Activated T-cell treated with anti-CD3 and anti-CD28 coated beads, Interleukin-2, amount 50 U/mL, for 24 hours (primary cell): ENCODE results near the gene TXNL1.
"Not testable (repeated sequence)": the region's sequence is repeated elsewhere in the genome, so short reads cannot be mapped to it uniquely, and the experiment has no call there.

Source experiments
- DNase-seq: peaks from one replicate; pipeline ENCODE4 v3.0.0-alpha.2; 2020
- H3K27ac Mint-ChIP-seq: 2 replicates; pipeline ENCODE4 v1.8.0; 2020; ENCODE audit warnings: mild to moderate bottlenecking, mixed read lengths
- H3K27me3 Mint-ChIP-seq: 2 replicates; pipeline ENCODE4 v1.8.0; 2020; ENCODE audit warnings: mixed read lengths
- H3K36me3 Mint-ChIP-seq: 2 replicates; pipeline ENCODE4 v1.8.0; 2020; ENCODE audit warnings: low read depth, mixed read lengths
- H3K4me1 Mint-ChIP-seq: 2 replicates; pipeline ENCODE4 v1.8.0; 2020; ENCODE audit warnings: low read depth, mixed read lengths
- H3K4me3 Mint-ChIP-seq: 2 replicates; pipeline ENCODE4 v1.8.0; 2020; ENCODE audit warnings: mild to moderate bottlenecking, moderate library complexity, mixed read lengths
- H3K9me3 Mint-ChIP-seq: 2 replicates; pipeline ENCODE4 v1.8.0; 2020; ENCODE audit warnings: mixed read lengths

The TXNL1 gene

GRCh38 chr18:56632070-56633022 lies 6.0 kb downstream of the TXNL1 start:
- H3K27me3 Mint-ChIP-seq: no peaks in the 10 kb centered on the region
- H3K4me3 Mint-ChIP-seq: no peak overlapping the region
- H3K27ac Mint-ChIP-seq: no peak overlapping the region
- no peaks in the 10 kb centered on the region for H3K9me3 Mint-ChIP-seq
- H3K36me3 Mint-ChIP-seq: peaks cover 90% of the 10 kb centered on the region
- peaks cover 82% of the 10 kb centered on the region for H3K4me1 Mint-ChIP-seq
- no peak for DNase-seq

GRCh38 chr18:56627991-56628390 lies 10.4 kb downstream of the TXNL1 start:
- Mint-ChIP-seq H3K4me3 (no peak overlapping the region), H3K36me3 (peaks cover 90% of the 10 kb centered on the region), H3K27me3 (no peaks in the 10 kb centered on the region), H3K27ac (no peak overlapping the region), H3K4me1 (peaks cover 64% of the 10 kb centered on the region), H3K9me3 (no peaks in the 10 kb centered on the region)
- DNase-seq: no peak

DNA sequence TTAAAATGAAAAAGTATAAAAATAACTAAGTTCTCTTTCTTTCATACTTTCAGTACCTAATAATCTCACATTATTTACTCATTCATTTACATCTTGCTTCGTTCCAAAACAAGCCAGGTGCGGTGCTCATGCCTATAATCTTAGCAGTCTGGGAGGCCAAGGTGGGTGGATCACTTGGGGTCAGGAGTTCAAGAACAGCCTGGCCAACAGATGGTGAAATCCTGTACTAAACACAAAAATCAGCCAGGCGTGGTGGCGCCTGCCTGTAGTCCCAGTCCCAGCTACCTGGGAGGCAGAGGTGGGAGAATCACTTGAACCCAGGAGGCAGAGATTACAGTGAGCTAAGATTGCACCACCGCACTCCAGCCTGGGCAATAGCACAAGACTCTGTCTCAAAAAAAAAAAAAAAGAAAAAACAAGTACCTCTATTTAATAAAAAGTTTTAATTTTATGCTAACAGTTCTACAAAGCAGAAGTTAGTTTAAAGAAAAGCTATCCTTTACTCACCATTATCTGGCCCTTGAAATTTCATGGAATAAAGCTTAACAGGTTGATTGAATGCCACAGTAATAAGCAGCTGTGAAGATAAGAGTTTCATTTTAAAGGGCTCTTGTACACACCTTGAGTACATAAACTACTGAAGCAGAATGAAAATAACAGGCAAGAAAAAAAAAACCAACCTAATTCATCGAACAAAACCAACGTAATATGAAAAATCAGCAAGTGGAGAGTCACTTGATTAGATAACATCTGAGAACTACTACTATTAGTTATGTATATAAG lies 22.5 kb downstream of the TXNL1 start:
- Mint-ChIP-seq H3K4me3 (no peak overlapping the region), H3K27ac (no peak overlapping the region), H3K4me1 (peaks cover 2% of the 10 kb centered on the region), H3K27me3 (no peaks in the 10 kb centered on the region), H3K36me3 (peaks cover 88% of the 10 kb centered on the region), H3K9me3 (no peaks in the 10 kb centered on the region)
- no peak for DNase-seq

DNA sequence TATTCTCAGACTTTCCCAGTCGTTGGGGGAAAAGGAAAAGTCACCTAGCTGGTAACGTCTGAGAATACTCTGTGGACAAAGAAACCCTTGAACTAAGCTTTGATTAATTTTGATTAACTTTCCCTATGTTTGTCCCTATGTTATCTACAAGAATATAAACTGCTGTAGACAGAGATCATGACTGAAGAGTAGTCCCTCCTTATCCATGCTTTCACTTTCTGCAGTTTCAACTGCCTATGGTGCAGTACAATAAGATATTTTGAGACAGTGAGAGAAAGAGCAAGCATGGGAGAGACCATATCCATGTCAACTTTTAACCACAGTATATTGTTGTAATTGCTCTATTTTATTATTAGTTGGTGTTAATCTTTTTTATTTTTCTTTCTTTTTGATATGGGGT lies 31.8 kb downstream of the TXNL1 start:
- Mint-ChIP-seq H3K9me3 (no peaks in the 10 kb centered on the region), H3K27me3 (no peaks in the 10 kb centered on the region), H3K27ac (no peak overlapping the region), H3K4me3 (no peak overlapping the region), H3K36me3 (peaks cover 79% of the 10 kb centered on the region), H3K4me1 (no peaks in the 10 kb centered on the region)
- DNase-seq: no peak

GRCh38 chr18:56598422-56598821 lies 40.0 kb downstream of the TXNL1 start:
- DNase-seq: no peak
- H3K4me1 Mint-ChIP-seq: no peaks in the 10 kb centered on the region

DNA sequence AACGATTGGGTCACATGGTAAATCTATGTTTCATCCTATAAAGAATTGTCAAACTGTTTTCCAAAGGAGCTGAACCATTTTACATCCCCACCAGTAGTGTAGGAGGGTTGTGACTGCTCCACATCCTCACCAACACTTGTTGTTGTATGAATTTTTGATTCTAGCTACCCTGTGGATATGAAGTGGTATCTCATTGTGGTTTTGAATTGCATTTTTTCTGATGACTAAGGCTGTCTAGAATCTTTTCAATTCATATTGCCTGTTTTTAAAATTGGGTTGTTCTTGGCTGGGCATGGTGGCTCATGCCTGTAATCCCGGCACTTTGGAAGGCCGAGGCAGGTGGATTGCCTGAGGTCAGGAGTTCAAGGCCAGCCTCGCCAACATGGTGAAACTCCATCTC lies 44.5 kb downstream of the TXNL1 start:
- Mint-ChIP-seq H3K9me3 (peaks cover 9% of the 10 kb centered on the region), H3K4me3 (no peak overlapping the region), H3K4me1 (no peaks in the 10 kb centered on the region), H3K27ac (no peak overlapping the region), H3K27me3 (no peaks in the 10 kb centered on the region), H3K36me3 (no peaks in the 10 kb centered on the region)
- no peak for DNase-seq

More at GRCh38 chr18:56598422-56598821, 40.0 kb downstream of the TXNL1 start:
- no peak overlapping the region for H3K27ac Mint-ChIP-seq
- peaks cover 16% of the 10 kb centered on the region for H3K36me3 Mint-ChIP-seq
- no peaks in the 10 kb centered on the region for H3K27me3 Mint-ChIP-seq
- peaks cover 9% of the 10 kb centered on the region for H3K9me3 Mint-ChIP-seq
- no peak overlapping the region for H3K4me3 Mint-ChIP-seq

DNA sequence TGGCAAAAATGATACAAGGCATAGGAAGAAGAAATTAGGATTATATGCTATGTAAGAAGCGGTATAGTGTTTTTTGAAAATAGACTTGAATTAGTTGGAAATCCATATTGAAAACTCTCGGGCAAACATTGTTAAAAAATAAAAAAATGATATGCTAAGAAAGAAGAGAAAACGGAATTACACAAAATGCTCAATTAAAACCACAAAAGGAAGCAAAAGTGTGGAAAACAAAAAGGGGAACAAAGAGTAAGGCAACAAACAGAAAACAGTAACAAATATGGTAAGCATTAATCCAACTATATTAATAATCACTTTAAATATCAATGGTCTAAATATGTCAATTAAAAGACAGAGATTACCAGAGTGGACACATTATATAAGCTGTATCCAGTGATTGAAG lies 58.4 kb downstream of the TXNL1 start:
- Mint-ChIP-seq H3K4me1 (no peaks in the 10 kb centered on the region), H3K36me3 (no peaks in the 10 kb centered on the region), H3K9me3 (no peaks in the 10 kb centered on the region), H3K27me3 (peaks cover 24% of the 10 kb centered on the region), H3K27ac (no peak overlapping the region), H3K4me3 (no peak overlapping the region)
- DNase-seq: no peak

DNA sequence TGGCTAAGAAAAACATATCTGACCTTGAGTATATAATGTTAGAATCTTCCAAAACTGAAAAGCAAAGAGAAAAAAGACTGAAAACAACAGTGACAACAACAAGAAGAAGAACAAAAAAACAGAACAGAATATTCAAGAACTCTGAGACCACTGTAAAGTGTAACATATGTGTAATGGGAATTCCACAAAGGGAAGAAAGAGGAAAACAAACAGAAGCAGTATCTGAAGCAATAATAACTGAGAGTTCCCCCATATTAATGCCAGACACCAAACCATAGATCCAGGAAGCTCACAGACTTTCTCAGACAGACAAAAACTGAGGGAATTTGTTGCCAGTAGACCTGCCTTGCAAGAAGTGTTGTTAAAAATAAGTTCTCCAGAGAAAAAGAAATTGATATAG lies 58.9 kb downstream of the TXNL1 start:
- no peaks in the 10 kb centered on the region for H3K36me3 Mint-ChIP-seq
- H3K4me3 Mint-ChIP-seq: no peak overlapping the region
- peaks cover 24% of the 10 kb centered on the region for H3K27me3 Mint-ChIP-seq
- H3K27ac Mint-ChIP-seq: no peak overlapping the region
- H3K9me3 Mint-ChIP-seq: no peaks in the 10 kb centered on the region
- H3K4me1 Mint-ChIP-seq: no peaks in the 10 kb centered on the region
- no peak for DNase-seq

DNA sequence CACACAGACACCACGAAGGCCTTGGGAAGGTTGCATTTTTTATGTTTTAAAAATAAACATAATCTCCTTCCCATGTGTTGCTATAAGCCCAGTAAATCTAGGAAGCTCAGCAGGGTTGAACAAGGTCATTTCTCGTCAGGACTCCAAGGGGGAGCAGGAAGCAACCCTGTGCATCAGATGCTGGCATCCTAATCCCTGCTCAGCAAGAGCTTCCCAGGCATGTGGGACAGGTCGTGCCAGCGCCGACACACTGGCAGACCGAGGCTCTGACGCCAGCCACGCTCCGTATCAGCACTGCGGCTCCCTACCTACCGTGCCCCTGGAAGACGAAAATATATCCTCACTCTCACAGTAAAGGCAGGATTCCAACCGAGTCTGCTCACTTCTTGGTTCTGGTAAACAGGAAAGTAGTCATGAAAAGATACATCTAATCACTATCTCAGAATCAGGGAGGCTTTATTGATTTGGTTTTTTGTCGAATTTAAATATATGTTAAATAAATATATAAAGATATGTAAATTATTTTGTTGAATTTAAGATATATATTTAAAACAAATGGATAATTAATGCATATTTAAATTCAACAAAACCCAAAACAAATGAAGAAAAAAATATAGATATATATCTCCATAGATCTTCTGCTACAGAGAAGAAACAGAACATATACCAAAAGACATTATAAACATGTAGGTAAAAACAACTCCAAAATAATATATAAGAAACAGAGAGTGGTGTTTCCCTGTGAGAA lies 61.4 kb downstream of the TXNL1 start:
- no peak overlapping the region for H3K4me3 Mint-ChIP-seq
- H3K9me3 Mint-ChIP-seq: no peaks in the 10 kb centered on the region
- no peaks in the 10 kb centered on the region for H3K4me1 Mint-ChIP-seq
- H3K27me3 Mint-ChIP-seq: peaks cover 24% of the 10 kb centered on the region
- no peak overlapping the region for H3K27ac Mint-ChIP-seq
- no peak for DNase-seq
- H3K36me3 Mint-ChIP-seq: no peaks in the 10 kb centered on the region

- DNase-seq: no peak
- Mint-ChIP-seq H3K36me3 (no peaks in the 10 kb centered on the region), H3K27me3 (peaks cover 24% of the 10 kb centered on the region), H3K27ac (no peak overlapping the region), H3K9me3 (no peaks in the 10 kb centered on the region), H3K4me3 (no peak overlapping the region), H3K4me1 (no peaks in the 10 kb centered on the region)
Observed at GRCh38 chr18:56575819-56576663, 62.4 kb downstream of the TXNL1 start.

DNA sequence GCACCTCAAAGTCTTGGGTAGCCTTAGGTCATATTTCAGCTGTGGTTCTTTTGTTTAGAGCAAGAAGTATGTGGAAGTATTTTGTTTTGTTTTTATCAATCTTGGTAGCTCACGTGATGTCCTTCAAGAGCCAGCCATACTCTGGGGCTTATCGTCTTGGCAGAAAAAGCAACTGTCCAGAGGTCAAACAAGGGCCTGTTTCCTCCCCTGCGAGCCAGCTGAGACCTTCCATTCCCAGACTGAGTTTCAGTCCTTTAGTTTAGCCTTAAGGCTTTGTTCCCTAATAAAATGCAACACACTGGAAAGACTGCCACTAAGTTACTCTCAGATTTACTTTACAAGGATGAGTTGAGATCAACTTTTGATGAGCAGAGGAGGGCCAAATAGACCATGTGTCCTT lies 63.5 kb downstream of the TXNL1 start:
- DNase-seq: no peak
- H3K9me3 Mint-ChIP-seq: no peaks in the 10 kb centered on the region
- H3K27me3 Mint-ChIP-seq: peaks cover 27% of the 10 kb centered on the region
- no peak overlapping the region for H3K4me3 Mint-ChIP-seq
- H3K27ac Mint-ChIP-seq: no peak overlapping the region
- H3K4me1 Mint-ChIP-seq: no peaks in the 10 kb centered on the region
- no peaks in the 10 kb centered on the region for H3K36me3 Mint-ChIP-seq

DNA sequence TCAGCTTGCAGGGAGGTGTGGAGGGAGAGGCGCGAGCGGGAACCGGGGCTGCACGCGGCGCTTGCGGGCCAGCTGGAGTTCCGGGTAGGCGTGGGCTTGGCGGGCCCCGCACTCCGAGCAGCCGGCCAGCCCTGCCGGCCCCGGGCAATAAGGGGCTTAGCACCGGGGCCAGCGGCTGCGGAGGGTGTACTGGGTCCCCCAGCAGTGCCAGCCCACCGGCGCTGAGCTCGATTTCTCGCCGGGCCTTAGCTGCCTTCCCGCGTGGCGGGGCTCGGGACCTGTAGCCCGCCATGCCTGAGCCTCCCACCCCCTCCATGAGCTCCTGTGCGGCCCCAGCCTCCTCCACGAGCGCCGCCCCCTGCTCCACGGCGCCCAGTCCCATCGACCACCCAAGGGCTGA lies 66.1 kb downstream of the TXNL1 start:
- H3K4me3 Mint-ChIP-seq, H3K36me3 Mint-ChIP-seq, DNase-seq, H3K27ac Mint-ChIP-seq, H3K9me3 Mint-ChIP-seq, H3K4me1 Mint-ChIP-seq: not testable (repeated sequence)
- peaks cover 17% of the 10 kb centered on the region for H3K27me3 Mint-ChIP-seq

DNA sequence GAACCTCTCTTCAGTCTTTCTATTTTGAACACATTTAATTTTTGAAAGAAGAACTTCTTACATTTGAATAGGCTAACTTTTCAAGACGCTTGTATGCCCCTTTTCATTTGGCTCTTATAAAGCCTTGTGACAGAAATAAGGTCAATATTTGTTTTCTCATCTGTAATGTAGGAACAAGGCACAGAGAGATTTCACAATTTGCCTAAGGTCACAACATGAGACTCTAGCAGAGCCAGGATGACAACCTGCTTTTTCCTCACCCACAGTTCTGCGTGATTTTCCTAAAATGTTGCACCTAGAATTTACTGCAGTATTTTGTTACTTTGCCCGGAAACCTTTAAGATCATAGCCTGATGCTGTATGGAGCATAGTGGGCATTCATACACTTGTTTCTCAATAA lies 67.4 kb downstream of the TXNL1 start:
- H3K36me3 Mint-ChIP-seq: no peaks in the 10 kb centered on the region
- peaks cover 10% of the 10 kb centered on the region for H3K27me3 Mint-ChIP-seq
- DNase-seq: no peak
- H3K4me3 Mint-ChIP-seq: no peak overlapping the region
- no peaks in the 10 kb centered on the region for H3K9me3 Mint-ChIP-seq
- no peak overlapping the region for H3K27ac Mint-ChIP-seq
- no peaks in the 10 kb centered on the region for H3K4me1 Mint-ChIP-seq

DNA sequence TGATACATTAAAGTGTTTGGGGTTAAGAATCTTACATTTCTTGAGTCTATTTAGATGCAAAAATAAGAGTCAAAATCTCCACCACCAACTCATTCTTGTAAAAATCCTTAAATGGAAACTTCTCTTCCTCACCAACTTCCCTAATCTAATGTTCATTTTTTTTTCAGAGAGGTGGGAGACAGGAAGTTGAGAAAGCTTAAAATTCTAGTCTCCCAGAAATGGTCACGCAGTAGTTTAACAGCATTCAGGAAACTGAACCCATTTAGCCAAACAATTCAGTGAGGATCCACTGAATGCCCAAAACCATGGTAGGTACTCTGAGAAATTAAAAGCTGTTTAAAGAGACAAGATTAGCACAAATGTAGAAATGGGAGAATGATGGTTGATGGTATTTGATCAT lies 69.0 kb downstream of the TXNL1 start:
- no peaks in the 10 kb centered on the region for H3K4me1 Mint-ChIP-seq

More for the DNA sequence above, 69.0 kb downstream of the TXNL1 start:
- no peaks in the 10 kb centered on the region for H3K36me3 Mint-ChIP-seq
- no peak overlapping the region for H3K4me3 Mint-ChIP-seq
- H3K27me3 Mint-ChIP-seq: peaks cover 3% of the 10 kb centered on the region
- DNase-seq: no peak
- no peak overlapping the region for H3K27ac Mint-ChIP-seq
- H3K9me3 Mint-ChIP-seq: no peaks in the 10 kb centered on the region
